ENCODE data around the gene TMEM117. TPM values are rescaled to one million over a fixed set of nuclear protein-coding genes. Genes with fewer than 3 reads are reported as not detected.
"Not testable (repeated sequence)": the region's sequence is repeated elsewhere in the genome, so short reads cannot be mapped to it uniquely, and the experiment has no call there.

TMEM117 gene
- total and polyA plus RNA-seq, 2 experiments from 2014 or later: 18.0 to 21.0 TPM

GRCh38 chr12:44246482-44247105 lies 410.7 kb downstream of the TMEM117 start:
- H3K4me1 ChIP-seq (ENCODE audit: low read depth): peaks cover 4% of the 10 kb centered on the region
- TF ChIP-seq, protein P1, sequence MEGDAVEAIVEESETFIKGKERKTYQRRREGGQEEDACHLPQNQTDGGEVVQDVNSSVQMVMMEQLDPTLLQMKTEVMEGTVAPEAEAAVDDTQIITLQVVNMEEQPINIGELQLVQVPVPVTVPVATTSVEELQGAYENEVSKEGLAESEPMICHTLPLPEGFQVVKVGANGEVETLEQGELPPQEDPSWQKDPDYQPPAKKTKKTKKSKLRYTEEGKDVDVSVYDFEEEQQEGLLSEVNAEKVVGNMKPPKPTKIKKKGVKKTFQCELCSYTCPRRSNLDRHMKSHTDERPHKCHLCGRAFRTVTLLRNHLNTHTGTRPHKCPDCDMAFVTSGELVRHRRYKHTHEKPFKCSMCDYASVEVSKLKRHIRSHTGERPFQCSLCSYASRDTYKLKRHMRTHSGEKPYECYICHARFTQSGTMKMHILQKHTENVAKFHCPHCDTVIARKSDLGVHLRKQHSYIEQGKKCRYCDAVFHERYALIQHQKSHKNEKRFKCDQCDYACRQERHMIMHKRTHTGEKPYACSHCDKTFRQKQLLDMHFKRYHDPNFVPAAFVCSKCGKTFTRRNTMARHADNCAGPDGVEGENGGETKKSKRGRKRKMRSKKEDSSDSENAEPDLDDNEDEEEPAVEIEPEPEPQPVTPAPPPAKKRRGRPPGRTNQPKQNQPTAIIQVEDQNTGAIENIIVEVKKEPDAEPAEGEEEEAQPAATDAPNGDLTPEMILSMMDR (IDR thresholded peaks at IDR 0.05; ENCODE audit: low read depth, low read length): no peak
- no peaks in the 10 kb centered on the region for H3K36me3 ChIP-seq
- H3K27me3 ChIP-seq: no peaks in the 10 kb centered on the region
- no peak for DNase-seq (ENCODE audit: low read depth in 1 of 2, low spot score in 1 of 2)
- H3K4me3 ChIP-seq: no peak overlapping the region
- H3K9me3 ChIP-seq (ENCODE audit: low read depth): no peaks in the 10 kb centered on the region
- no peak overlapping the region for H3K27ac ChIP-seq

GRCh38 chr12:44247588-44247987 lies 411.7 kb downstream of the TMEM117 start:
- no peak for DNase-seq (ENCODE audit: low read depth in 1 of 2, low spot score in 1 of 2)
- Histone ChIP-seq H3K36me3 (no peaks in the 10 kb centered on the region), H3K4me1 (ENCODE audit: low read depth) (peaks cover 4% of the 10 kb centered on the region), H3K4me3 (no peak overlapping the region), H3K27me3 (no peaks in the 10 kb centered on the region), H3K27ac (no peak overlapping the region), H3K9me3 (ENCODE audit: low read depth) (no peaks in the 10 kb centered on the region)
- TF ChIP-seq, protein P1 (IDR thresholded peaks at IDR 0.05; ENCODE audit: low read depth, low read length): no peak

- H3K27ac ChIP-seq: no peak overlapping the region
- DNase-seq (ENCODE audit: low read depth in 1 of 2, low spot score in 1 of 2): no peak
- H3K4me3 ChIP-seq: no peak overlapping the region
- TF ChIP-seq, protein P1 (IDR thresholded peaks at IDR 0.05; ENCODE audit: low read depth, low read length): no peak
- H3K27me3 ChIP-seq: no peaks in the 10 kb centered on the region
- no peaks in the 10 kb centered on the region for H3K36me3 ChIP-seq
- H3K4me1 ChIP-seq (ENCODE audit: low read depth): peaks cover 4% of the 10 kb centered on the region
- no peaks in the 10 kb centered on the region for H3K9me3 ChIP-seq (ENCODE audit: low read depth)
Measured at GRCh38 chr12:44248436-44248835, 412.6 kb downstream of the TMEM117 start.

- H3K27me3 ChIP-seq: not testable (repeated sequence)
Measured at GRCh38 chr12:44250440-44250839, 414.6 kb downstream of the TMEM117 start.

GRCh38 chr12:44253338-44253856 lies 417.5 kb downstream of the TMEM117 start:
- Histone ChIP-seq H3K36me3 (no peaks in the 10 kb centered on the region), H3K27me3 (no peaks in the 10 kb centered on the region), H3K9me3 (ENCODE audit: low read depth) (no peaks in the 10 kb centered on the region), H3K27ac (no peak overlapping the region), H3K4me1 (ENCODE audit: low read depth) (no peaks in the 10 kb centered on the region), H3K4me3 (no peak overlapping the region)
- DNase-seq (ENCODE audit: low read depth in 1 of 2, low spot score in 1 of 2): no peak
- TF ChIP-seq, protein P1 (IDR thresholded peaks at IDR 0.05; ENCODE audit: low read depth, low read length): no peak

More at GRCh38 chr12:44250440-44250839, 414.6 kb downstream of the TMEM117 start:
- not testable (repeated sequence) for H3K4me3 ChIP-seq; H3K27ac ChIP-seq; H3K4me1 ChIP-seq (ENCODE audit: low read depth); H3K36me3 ChIP-seq; H3K9me3 ChIP-seq (ENCODE audit: low read depth); DNase-seq (ENCODE audit: low read depth in 1 of 2, low spot score in 1 of 2)

GRCh38 chr12:44258246-44258645 lies 422.4 kb downstream of the TMEM117 start:
- H3K4me1 ChIP-seq (ENCODE audit: low read depth): no peaks in the 10 kb centered on the region
- no peak for DNase-seq (ENCODE audit: low read depth in 1 of 2, low spot score in 1 of 2)
- no peaks in the 10 kb centered on the region for H3K27me3 ChIP-seq
- H3K9me3 ChIP-seq (ENCODE audit: low read depth): no peaks in the 10 kb centered on the region
- H3K36me3 ChIP-seq: no peaks in the 10 kb centered on the region
- H3K27ac ChIP-seq: no peak overlapping the region
- no peak overlapping the region for H3K4me3 ChIP-seq
- TF ChIP-seq, protein P1 (IDR thresholded peaks at IDR 0.05; ENCODE audit: low read depth, low read length): no peak

Measured in cardiac muscle cell (in vitro differentiated cells and primary cell).